SK-N-MC (cell line): ENCODE results near the gene HDAC4.

Source experiments
- DNase-seq: peaks from one replicate; pipeline ENCODE4 v3.0.0-alpha.2; 2011; ENCODE audit warnings: low read depth, low spot score
- H3K27ac ChIP-seq: fragments of 200-600 bp; sonication (generic); 2 replicates; pipeline ENCODE4 v1.5.1; 2016; ENCODE audit warnings: mixed run types
- H3K36me3 ChIP-seq: fragments of 200-600 bp; sonication (generic); 2 replicates; pipeline ENCODE4 v1.6.1; 2017; ENCODE audit warnings: antibody characterized with exemption, low read length, mixed read lengths; ENCODE audit not compliant: insufficient read depth
- H3K4me3 ChIP-seq: fragments of 200-600 bp; sonication (generic); 2 replicates; pipeline ENCODE4 v1.5.1; 2016
- H3K9ac ChIP-seq: fragments of 200-600 bp; sonication (generic); 2 replicates; pipeline ENCODE4 v1.8.0; 2017; ENCODE audit warnings: mixed run types, mixed read lengths; ENCODE audit not compliant: insufficient read length
- H3K9me3 ChIP-seq: fragments of 200-600 bp; sonication (generic); 2 replicates; pipeline ENCODE4 v1.6.1; 2017; ENCODE audit warnings: low read depth, mild to moderate bottlenecking, antibody characterized with exemption, low read length, moderate library complexity, mixed read lengths
- EZH2 ChIP-seq: fragments of 200-600 bp; sonication (generic); IDR thresholded peaks from one replicate; pipeline ENCODE4 v1.6.1; 2017; ENCODE audit warnings: antibody characterized with exemption
- FOXP2 ChIP-seq: optimal IDR thresholded peaks from 2 replicates; pipeline ENCODE3; 2011; ENCODE audit warnings: mild to moderate bottlenecking, moderate library complexity; ENCODE audit not compliant: insufficient read depth; ENCODE audit errors: extremely low read length, control extremely low read depth
- POLR2AphosphoS5 ChIP-seq: IDR thresholded peaks from 2 replicates; pipeline ENCODE4 v1.6.1; 2012; ENCODE audit warnings: mild to moderate bottlenecking, low read depth, low read length, borderline replicate concordance

The HDAC4 gene

GRCh38 chr2:239307921-239308613, 92.8 kb downstream of the HDAC4 start:
- Histone ChIP-seq H3K36me3 (no peaks in the 10 kb centered on the region), H3K27ac (peak overlapping the region; percentile 98), H3K9me3 (no peaks in the 10 kb centered on the region), H3K9ac (peak overlapping the region; percentile 68), H3K4me3 (peak overlapping the region; percentile 77)
- DNase-seq: no peak
- TF ChIP-seq POLR2AphosphoS5 (no peak), EZH2 (no peak), FOXP2 (no peak)

- Histone ChIP-seq H3K27ac (no peak overlapping the region), H3K9ac (no peak overlapping the region), H3K4me3 (no peak overlapping the region), H3K9me3 (no peaks in the 10 kb centered on the region), H3K36me3 (no peaks in the 10 kb centered on the region)
- no peak for DNase-seq
- TF ChIP-seq POLR2AphosphoS5 (no peak), FOXP2 (no peak), EZH2 (no peak)
These were observed 93.6 kb downstream of the HDAC4 start for GRCh38 chr2:239307221-239307569.

DNA sequence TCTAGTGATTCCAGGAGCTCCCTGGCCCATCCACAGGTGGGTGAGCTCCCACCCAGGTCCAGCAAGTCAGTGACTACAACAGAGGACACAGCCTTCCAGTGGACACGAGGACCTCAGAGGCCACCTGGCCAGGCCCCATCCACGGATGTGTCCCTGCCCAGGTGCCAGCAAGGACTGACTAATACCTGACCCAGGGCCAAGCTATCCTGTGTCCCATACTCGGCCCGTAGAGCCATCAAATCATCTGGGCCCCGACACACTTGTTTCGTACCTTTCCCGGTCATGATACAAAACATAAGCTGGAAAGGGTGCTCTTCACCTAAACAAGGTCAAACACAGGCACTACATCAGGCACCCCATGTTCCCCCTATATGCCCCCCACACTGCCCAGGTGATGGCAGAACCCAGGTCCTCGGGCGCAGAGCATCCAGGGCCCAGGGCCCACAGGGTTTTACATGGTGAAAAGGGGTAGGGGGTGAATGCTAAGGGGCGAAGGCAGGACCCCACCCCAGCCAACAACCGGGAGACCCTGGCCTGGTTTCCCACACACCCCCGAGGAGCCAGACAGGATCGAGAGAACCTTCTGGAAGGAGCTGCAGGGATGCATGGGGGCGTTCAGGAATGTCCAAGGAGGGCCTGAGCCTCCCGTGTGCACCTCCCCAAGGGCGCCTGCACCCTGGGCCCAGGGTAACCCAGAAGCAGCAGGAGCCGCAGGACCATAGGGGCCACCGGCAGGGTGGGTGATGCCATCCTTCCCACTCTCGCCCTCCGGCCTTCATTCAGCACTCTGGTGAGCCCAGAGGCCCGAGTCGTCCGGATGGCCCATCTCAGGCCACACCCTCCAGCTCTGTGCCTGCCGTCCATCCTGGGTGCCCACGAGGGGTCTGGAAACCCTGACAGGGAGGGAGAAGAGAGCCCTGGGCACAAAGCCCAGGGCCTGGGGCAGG, 94.3 kb downstream of the HDAC4 start:
- no peak for DNase-seq

DNA sequence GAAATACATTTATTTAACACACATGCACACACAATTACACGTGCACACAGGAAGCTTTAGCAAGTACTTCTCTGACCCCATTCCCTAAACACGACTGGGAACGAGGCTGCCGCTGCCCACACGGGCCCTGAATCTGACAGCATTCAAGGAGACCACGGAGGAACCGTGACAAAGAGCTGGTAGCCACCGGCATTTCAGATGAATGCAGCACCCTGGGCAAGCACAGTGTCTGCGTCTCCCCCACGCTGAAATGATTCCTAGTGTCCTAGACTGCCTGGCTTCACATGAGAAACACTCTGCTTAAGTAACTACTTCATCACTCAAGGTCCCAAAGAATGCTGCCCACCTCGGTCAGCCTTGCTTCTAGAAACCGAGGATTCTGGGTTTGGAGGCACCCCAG, 95.0 kb downstream of the HDAC4 start:
- H3K27ac ChIP-seq: no peak overlapping the region
- TF ChIP-seq POLR2AphosphoS5: no peak
- TF ChIP-seq FOXP2: no peak
- TF ChIP-seq EZH2: no peak

More for the DNA sequence above, 94.3 kb downstream of the HDAC4 start:
- no peak for TF ChIP-seq EZH2
- TF ChIP-seq POLR2AphosphoS5: no peak
- no peak for TF ChIP-seq FOXP2
- Histone ChIP-seq H3K36me3 (no peaks in the 10 kb centered on the region), H3K27ac (no peak overlapping the region), H3K4me3 (no peak overlapping the region), H3K9me3 (no peaks in the 10 kb centered on the region), H3K9ac (no peak overlapping the region)

GRCh38 chr2:239305222-239305575, 95.6 kb downstream of the HDAC4 start:
- Histone ChIP-seq H3K9me3 (no peaks in the 10 kb centered on the region), H3K9ac (no peak overlapping the region), H3K36me3 (no peaks in the 10 kb centered on the region), H3K27ac (no peak overlapping the region), H3K4me3 (no peak overlapping the region)
- TF ChIP-seq FOXP2 (no peak), EZH2 (no peak), POLR2AphosphoS5 (no peak)
- DNase-seq: no peak

More for the DNA sequence above, 95.0 kb downstream of the HDAC4 start:
- H3K36me3 ChIP-seq: no peaks in the 10 kb centered on the region
- H3K4me3 ChIP-seq: no peak overlapping the region
- H3K9me3 ChIP-seq: no peaks in the 10 kb centered on the region
- DNase-seq: no peak
- H3K9ac ChIP-seq: no peak overlapping the region

- Histone ChIP-seq H3K9ac (no peak overlapping the region), H3K36me3 (no peaks in the 10 kb centered on the region), H3K27ac (no peak overlapping the region), H3K9me3 (no peaks in the 10 kb centered on the region), H3K4me3 (no peak overlapping the region)
- TF ChIP-seq EZH2 (no peak), POLR2AphosphoS5 (no peak), FOXP2 (no peak)
- no peak for DNase-seq
These were observed 96.1 kb downstream of the HDAC4 start for GRCh38 chr2:239304533-239305221.

- H3K36me3 ChIP-seq: no peaks in the 10 kb centered on the region
- no peak overlapping the region for H3K9ac ChIP-seq
- no peak overlapping the region for H3K27ac ChIP-seq
- H3K4me3 ChIP-seq: no peak overlapping the region
- no peaks in the 10 kb centered on the region for H3K9me3 ChIP-seq
- DNase-seq: no peak
- TF ChIP-seq EZH2 (no peak), FOXP2 (no peak), POLR2AphosphoS5 (no peak)
These were observed 96.9 kb downstream of the HDAC4 start for GRCh38 chr2:239303711-239304532.

DNA sequence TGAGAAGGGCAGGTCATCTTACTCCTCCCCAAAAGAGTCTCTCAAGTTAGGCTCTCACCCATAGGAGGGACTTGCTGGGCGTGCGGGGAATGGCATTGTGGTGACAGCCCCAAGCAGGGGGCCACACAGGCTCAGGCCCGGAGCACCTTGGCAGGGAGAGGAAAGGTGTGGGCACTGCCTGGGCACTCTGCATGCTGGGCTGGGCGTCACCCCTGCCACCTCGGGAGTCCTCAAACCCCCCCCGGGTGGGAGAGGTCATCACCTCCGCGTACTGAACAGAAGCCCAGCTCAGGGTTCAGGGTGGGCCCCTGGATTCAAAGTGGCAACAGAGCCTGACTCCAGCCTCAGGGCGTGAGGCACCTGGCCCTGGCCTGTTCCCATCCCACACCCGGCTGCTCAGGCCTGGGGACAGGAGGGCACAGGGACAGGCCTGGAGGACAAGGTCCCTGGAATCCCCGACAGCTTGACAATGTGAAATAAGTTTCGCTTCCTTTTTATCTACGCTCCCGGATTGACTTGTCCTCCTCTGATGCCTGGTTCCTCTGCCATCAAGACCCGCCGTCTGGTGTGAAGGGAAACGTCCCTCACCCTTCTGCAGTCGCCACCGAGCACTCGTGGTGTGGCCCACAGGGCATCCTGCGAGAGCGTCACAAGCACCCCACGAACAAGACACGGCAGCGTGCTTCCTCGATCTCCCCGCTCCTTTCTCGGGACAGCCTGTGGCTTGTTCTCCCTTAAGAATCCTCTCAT, 97.8 kb downstream of the HDAC4 start:
- no peak overlapping the region for H3K9ac ChIP-seq
- H3K9me3 ChIP-seq: no peaks in the 10 kb centered on the region
- no peak overlapping the region for H3K27ac ChIP-seq
- no peak overlapping the region for H3K4me3 ChIP-seq
- H3K36me3 ChIP-seq: no peaks in the 10 kb centered on the region
- TF ChIP-seq FOXP2 (no peak), EZH2 (no peak), POLR2AphosphoS5 (no peak)
- no peak for DNase-seq
